ENCODE results near the gene C5orf34. TPM values are rescaled to one million over a fixed set of nuclear protein-coding genes. Genes with fewer than 3 reads are reported as not detected.
"Not testable (repeated sequence)": the region's sequence is repeated elsewhere in the genome, so short reads cannot be mapped to it uniquely, and the experiment has no call there.

Gene C5orf34
- polyA plus RNA-seq = 1 to 10 TPM; 1.3 to 3.3 (median 1.5) TPM

- H3K4me1 Mint-ChIP-seq = peaks cover 25 to 34% of the 10 kb centered on the region in 2 donors
- H3K27me3 Mint-ChIP-seq (ENCODE audit: low read depth in 3 of 3) = peaks cover 0 to 13% (median 0%) of the 10 kb centered on the region in 3 donors
- H3K36me3 Mint-ChIP-seq = peaks cover 0 to 2% (median 0%) of the 10 kb centered on the region in 3 donors
- H3K4me3 Mint-ChIP-seq = peak within 1 kb of the TSS; percentile 91 to 95 (median 93)
- peak; percentile 91 to 93 (median 93) for DNase-seq
- H3K27ac Mint-ChIP-seq = peak within 1 kb of the TSS; percentile 90 to 96 (median 94)
- no peaks in the 10 kb centered on the region for H3K9me3 Mint-ChIP-seq
These were observed at the start of gene C5orf34 for GRCh38 chr5:43514816-43515677. C5orf34 (minus strand) TSS chr5:43515148; CDS start chr5:43509339, 5,809 bp downstream.

DNA sequence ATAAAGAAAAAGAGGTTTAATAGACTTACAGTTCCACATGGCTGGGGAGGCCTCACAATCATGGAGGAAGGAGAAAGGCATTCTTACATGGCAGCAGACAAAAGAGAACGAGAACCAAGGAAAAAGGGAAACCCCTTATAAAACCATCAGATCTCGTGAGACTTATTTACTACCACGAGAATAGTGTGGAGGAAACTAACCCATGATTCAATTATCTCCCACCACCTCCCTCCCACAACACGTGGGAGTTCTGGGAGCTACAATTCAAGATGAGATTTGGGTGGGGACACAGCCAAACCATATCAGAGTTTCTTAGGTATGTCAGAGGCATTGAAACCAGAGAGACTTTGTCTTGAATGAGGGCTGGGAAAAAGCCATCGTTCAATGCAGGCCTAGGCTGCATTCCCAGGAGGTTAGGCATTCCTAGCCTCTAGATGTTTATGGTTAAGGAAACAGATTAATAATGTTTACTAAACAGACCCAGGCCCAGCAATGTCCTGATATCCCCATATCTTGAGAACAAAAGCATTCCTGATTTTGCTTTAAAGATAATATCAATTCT, 49.4 kb upstream of the C5orf34 start:
- Mint-ChIP-seq H3K36me3 (no peaks in the 10 kb centered on the region), H3K4me3 (no peak overlapping the region), H3K27ac (no peak overlapping the region), H3K4me1 (no peaks in the 10 kb centered on the region), H3K9me3 (no peaks in the 10 kb centered on the region), H3K27me3 (ENCODE audit: low read depth in 3 of 3) (peaks cover 0 to 5% (median 0%) of the 10 kb centered on the region in 3 donors)
- no peak for DNase-seq

DNA sequence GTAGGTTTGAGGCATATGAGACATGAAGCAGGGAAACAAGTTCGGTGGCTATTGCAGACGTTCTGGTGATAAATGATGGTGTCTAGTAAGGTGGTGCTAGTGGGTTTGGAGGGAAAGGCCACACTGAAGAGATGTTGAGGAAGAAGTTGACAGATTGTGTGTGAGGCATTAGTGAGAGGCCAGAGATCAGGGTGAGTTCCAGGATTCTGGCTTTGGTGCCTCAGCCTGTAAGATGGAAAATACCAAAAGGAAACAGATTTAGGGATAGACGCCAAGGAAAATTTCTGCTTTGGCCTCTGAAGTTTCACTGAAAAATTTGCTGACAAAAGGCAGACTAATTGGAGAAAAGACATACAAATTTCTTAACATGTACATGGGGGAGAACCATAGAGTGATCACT, 48.4 kb upstream of the C5orf34 start:
- Mint-ChIP-seq H3K9me3 (no peaks in the 10 kb centered on the region), H3K36me3 (no peaks in the 10 kb centered on the region), H3K27me3 (ENCODE audit: low read depth in 3 of 3) (peaks cover 0 to 5% (median 0%) of the 10 kb centered on the region in 3 donors), H3K27ac (no peak overlapping the region), H3K4me3 (no peak overlapping the region), H3K4me1 (no peaks in the 10 kb centered on the region)
- DNase-seq = no peak

DNA sequence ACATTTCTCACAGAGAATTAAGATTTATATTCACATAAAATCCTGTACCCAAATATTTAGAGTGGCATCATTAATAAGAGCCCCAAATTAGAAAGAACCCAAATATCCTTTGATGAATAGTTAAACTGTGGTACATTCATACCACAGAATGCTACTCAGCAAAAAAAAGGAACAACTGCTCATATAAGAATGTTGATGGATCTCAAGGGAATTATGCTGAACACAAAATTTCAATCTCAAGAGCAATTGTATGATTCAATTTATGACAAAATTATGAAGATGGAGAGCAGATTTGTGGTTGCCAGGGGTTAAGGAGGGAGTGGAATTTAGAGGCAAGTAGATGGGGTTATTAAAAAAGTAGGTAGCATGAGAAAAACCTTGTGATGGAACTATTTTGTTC, 46.4 kb upstream of the C5orf34 start:
- no peaks in the 10 kb centered on the region for H3K36me3 Mint-ChIP-seq
- H3K4me1 Mint-ChIP-seq = peaks cover 7 to 8% of the 10 kb centered on the region in 2 donors
- DNase-seq = no peak
- no peak overlapping the region for H3K27ac Mint-ChIP-seq
- H3K9me3 Mint-ChIP-seq = no peaks in the 10 kb centered on the region
- no peak overlapping the region for H3K4me3 Mint-ChIP-seq
- H3K27me3 Mint-ChIP-seq (ENCODE audit: low read depth in 3 of 3) = peaks cover 4 to 6% (median 4%) of the 10 kb centered on the region in 3 donors

GRCh38 chr5:43560128-43560527, 45.2 kb upstream of the C5orf34 start:
- no peak for DNase-seq
- Mint-ChIP-seq H3K4me3 (no peak overlapping the region), H3K27me3 (ENCODE audit: low read depth in 3 of 3) (peaks cover 6 to 11% (median 9%) of the 10 kb centered on the region in 3 donors), H3K4me1 (peaks cover 8 to 17% of the 10 kb centered on the region in 2 donors), H3K27ac (no peak overlapping the region), H3K9me3 (no peaks in the 10 kb centered on the region), H3K36me3 (no peaks in the 10 kb centered on the region)

GRCh38 chr5:43556857-43557542, 42.1 kb upstream of the C5orf34 start, which contains the start of gene PAIP1:
PAIP1 (minus strand) TSS chr5:43557077; CDS start chr5:43556846, 231 bp downstream.
- Mint-ChIP-seq H3K36me3 (no peaks in the 10 kb centered on the region), H3K9me3 (no peaks in the 10 kb centered on the region), H3K27ac (peak within 1 kb of the TSS; percentile 97 to 99 (median 98)), H3K4me3 (peak within 1 kb of the TSS; percentile 90 to 99 (median 93)), H3K27me3 (ENCODE audit: low read depth in 3 of 3) (peaks cover 6 to 11% (median 9%) of the 10 kb centered on the region in 3 donors), H3K4me1 (peaks cover 8 to 19% of the 10 kb centered on the region in 2 donors)
- peak; percentile 89 to 91 (median 90) for DNase-seq

GRCh38 chr5:43556607-43556856, 41.6 kb upstream of the C5orf34 start:
- Mint-ChIP-seq H3K4me1 (peaks cover 8 to 19% of the 10 kb centered on the region in 2 donors), H3K27me3 (ENCODE audit: low read depth in 3 of 3) (peaks cover 6 to 11% (median 9%) of the 10 kb centered on the region in 3 donors), H3K27ac (peak overlapping the region in 2 of 6 donors; percentile 31 to 99), H3K4me3 (peak overlapping the region in 4 of 5 donors; percentile 90 to 99 (median 92))
- H3K9me3 Mint-ChIP-seq, DNase-seq, H3K36me3 Mint-ChIP-seq: not testable (repeated sequence)

DNA sequence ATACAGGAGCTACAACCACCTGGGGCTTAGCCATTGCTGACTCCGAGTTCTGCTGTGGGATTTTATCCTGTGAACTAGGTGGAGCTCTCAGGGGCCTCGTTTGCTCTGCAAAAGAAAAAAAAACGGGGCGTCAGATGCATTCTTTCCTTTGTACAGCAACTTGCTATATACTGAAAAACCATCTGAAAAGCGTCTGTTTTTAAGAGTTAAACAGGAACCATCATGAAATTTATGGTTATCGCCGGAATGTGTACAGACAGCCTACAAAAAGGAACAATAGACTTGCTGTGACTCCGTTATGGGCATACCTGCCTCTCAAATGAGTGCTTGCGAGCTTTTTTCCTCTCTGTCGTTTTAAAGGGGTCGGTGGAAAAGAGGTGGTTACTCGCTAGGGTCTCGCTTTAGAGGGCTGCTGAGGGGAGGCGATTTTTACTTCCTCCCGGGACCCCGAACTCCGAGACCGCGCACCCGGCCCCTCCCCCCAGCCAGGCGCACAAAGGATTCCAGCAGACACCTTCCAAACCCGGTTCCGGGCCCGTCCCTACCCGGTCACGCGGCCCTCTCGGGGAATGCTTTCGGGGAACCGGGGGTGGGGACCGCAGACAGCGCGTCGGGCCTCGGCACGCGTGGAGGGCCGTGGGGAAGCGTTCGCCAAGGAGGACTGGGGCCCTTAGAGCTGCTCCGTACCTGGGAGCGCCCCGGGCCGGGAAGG, 41.1 kb upstream of the C5orf34 start:
- peaks cover 6 to 11% (median 9%) of the 10 kb centered on the region in 3 donors for H3K27me3 Mint-ChIP-seq (ENCODE audit: low read depth in 3 of 3)
- DNase-seq = no peak
- H3K4me1 Mint-ChIP-seq = peaks cover 8 to 20% of the 10 kb centered on the region in 2 donors
- H3K9me3 Mint-ChIP-seq = no peaks in the 10 kb centered on the region
- H3K27ac Mint-ChIP-seq = peak overlapping the region; percentile 87 to 96 (median 92)
- H3K36me3 Mint-ChIP-seq = peaks cover 0 to under 1% (median 0%) of the 10 kb centered on the region in 3 donors
- H3K4me3 Mint-ChIP-seq = peak overlapping the region; percentile 89 to 93 (median 92)

DNA sequence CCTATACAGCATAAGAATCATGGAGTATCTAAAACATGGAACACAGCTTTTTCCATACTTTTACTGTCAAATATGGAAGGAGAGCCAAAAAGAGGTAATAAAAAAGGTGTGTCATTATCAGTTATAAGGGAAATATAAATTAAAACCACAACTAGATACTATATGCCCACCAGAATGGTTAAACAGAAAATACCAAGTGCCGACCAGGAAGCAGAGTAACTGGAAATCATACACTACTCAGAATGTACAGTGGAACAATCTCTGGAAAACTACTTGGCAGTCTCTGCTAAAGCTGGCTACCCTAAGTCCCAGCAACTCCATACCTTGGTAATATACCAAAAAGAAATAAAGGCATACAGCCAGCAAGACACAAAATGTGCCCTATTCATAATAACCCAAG, 39.5 kb upstream of the C5orf34 start:
- no peaks in the 10 kb centered on the region for H3K9me3 Mint-ChIP-seq
- H3K27me3 Mint-ChIP-seq (ENCODE audit: low read depth in 3 of 3) = peaks cover 6 to 11% (median 9%) of the 10 kb centered on the region in 3 donors
- DNase-seq = no peak
- peaks cover under 1 to 5% (median 4%) of the 10 kb centered on the region in 3 donors for H3K36me3 Mint-ChIP-seq
- H3K4me3 Mint-ChIP-seq = peak overlapping the region in 1 of 5 donors; percentile 19
- H3K27ac Mint-ChIP-seq = no peak overlapping the region
- peaks cover 9 to 25% of the 10 kb centered on the region in 2 donors for H3K4me1 Mint-ChIP-seq

DNA sequence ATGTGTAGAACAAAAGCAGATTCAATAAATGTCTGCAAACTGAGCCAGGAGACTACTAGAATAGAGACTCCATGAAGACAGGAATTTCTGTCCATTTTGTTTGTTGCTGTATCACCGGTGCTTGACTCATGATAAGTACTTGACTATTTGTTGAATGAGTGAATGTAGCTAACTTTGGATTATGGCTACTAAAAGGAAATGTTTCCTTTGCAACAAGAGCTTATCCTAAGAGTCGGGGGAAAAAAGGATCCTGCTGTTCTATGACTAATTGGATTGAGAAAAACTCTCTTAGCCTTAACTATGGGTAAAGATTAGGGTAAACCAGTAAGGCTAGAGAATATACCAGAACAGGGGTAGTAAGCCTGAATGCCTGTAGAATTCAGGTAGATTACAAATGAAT, 38.4 kb upstream of the C5orf34 start:
- Mint-ChIP-seq H3K27me3 (ENCODE audit: low read depth in 3 of 3) (peaks cover 6 to 11% (median 9%) of the 10 kb centered on the region in 3 donors), H3K4me3 (no peak overlapping the region), H3K36me3 (peaks cover 3 to 9% (median 7%) of the 10 kb centered on the region in 3 donors), H3K27ac (no peak overlapping the region), H3K4me1 (peaks cover 15 to 25% of the 10 kb centered on the region in 2 donors), H3K9me3 (no peaks in the 10 kb centered on the region)
- no peak for DNase-seq

DNA sequence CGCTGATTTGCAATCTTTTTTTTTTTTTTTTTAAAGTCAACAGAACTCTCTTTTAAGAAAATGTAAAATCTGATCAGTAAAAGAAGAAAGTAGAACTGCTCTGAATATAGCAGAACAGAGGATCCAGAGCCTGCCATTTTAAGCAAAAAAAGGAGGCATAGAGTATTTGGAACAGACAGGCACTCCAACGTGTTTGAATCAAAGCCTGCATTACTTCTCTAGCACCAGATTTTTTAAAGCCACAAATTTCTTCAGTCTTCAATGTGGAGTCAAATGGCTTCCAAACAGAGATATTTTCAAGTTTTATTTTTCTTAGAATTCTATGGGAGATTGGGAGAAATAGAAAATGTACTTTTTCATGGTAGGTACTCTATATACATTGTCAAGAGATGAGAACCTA, 36.8 kb upstream of the C5orf34 start:
- H3K4me3 Mint-ChIP-seq = no peak overlapping the region
- H3K27ac Mint-ChIP-seq = no peak overlapping the region
- DNase-seq = no peak
- peaks cover 2 to 5% (median 5%) of the 10 kb centered on the region in 3 donors for H3K27me3 Mint-ChIP-seq (ENCODE audit: low read depth in 3 of 3)
- no peaks in the 10 kb centered on the region for H3K9me3 Mint-ChIP-seq
- peaks cover 13 to 20% of the 10 kb centered on the region in 2 donors for H3K4me1 Mint-ChIP-seq
- peaks cover 3 to 14% (median 12%) of the 10 kb centered on the region in 3 donors for H3K36me3 Mint-ChIP-seq

DNA sequence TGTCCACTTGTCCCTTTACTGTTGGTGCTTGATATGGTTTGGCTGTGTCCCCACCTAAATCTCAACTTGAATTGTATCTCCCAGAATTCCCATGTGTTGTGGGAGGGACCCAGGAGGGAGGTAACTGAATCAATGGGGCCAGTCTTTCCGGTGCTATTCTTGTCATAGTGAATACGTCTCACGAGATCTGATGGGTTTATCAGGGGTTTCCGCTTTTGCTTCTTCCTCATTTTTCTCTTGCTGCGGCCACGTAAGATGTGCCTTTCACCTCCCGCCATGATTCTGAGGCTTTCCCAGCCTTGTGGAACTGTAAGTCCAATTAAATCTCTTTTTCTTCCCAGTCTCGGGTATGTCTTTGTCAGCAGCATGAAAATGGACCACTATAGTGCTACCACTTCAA, 34.3 kb upstream of the C5orf34 start:
- H3K27me3 Mint-ChIP-seq (ENCODE audit: low read depth in 3 of 3); DNase-seq; H3K9me3 Mint-ChIP-seq; H3K27ac Mint-ChIP-seq; H3K4me3 Mint-ChIP-seq: not testable (repeated sequence)
- Mint-ChIP-seq H3K36me3 (peaks cover 7 to 29% (median 17%) of the 10 kb centered on the region in 3 donors), H3K4me1 (peaks cover 11 to 31% of the 10 kb centered on the region in 2 donors)

- Mint-ChIP-seq H3K9me3 (no peaks in the 10 kb centered on the region), H3K4me1 (peaks cover 13 to 35% of the 10 kb centered on the region in 2 donors), H3K27ac (no peak overlapping the region), H3K36me3 (peaks cover 9 to 30% (median 17%) of the 10 kb centered on the region in 3 donors), H3K27me3 (ENCODE audit: low read depth in 3 of 3) (peaks cover 0 to 4% (median 0%) of the 10 kb centered on the region in 3 donors), H3K4me3 (no peak overlapping the region)
- no peak for DNase-seq
These were observed 33.4 kb upstream of the C5orf34 start for GRCh38 chr5:43548358-43548757.
